GM18502 (cell line): ENCODE measurements around the gene ADCYAP1.

ENCODE experiments used
- ATAC-seq: cut with Tn5 transposase; IDR thresholded peaks from one replicate; pipeline ENCODE4 v1.9.1; 2021; ENCODE audit warnings: mild to moderate bottlenecking; ENCODE audit not compliant: unreplicated experiment, poor library complexity

The ADCYAP1 gene

GRCh38 chr18:957829-958228, 53.2 kb downstream of the ADCYAP1 start:
- ATAC-seq = no peak

GRCh38 chr18:959854-960253, 55.2 kb downstream of the ADCYAP1 start:
- ATAC-seq = no peak
